Measurements from ENCODE around the gene VPS8.

DNA sequence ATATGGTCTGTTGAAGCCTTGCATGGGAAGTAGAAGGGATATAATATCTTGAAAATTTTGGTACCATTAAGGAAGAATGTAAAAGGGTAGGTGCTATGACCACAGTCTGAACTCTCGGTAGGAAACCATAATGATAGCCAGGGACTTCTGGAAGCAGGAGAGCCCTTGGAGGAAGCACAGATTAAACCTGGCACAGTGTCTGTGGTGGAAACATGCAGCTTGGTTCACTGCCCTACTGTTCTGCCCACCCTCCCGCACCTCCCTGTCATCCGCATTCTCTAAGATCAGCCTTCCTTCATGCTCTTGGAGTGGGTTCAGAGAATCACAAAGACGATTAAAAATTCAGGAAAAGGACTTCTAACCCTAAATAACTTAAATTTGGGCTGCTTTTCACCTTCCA, 20.9 kb downstream of the VPS8 start:
- no peak for TF ChIP-seq SPI1 (IDR thresholded peaks at IDR 0.05; ENCODE audit: borderline replicate concordance, low read depth)
- no peak for TF ChIP-seq GABPA (IDR thresholded peaks at IDR 0.05; ENCODE audit: low read depth)
- TF ChIP-seq, protein P1, sequence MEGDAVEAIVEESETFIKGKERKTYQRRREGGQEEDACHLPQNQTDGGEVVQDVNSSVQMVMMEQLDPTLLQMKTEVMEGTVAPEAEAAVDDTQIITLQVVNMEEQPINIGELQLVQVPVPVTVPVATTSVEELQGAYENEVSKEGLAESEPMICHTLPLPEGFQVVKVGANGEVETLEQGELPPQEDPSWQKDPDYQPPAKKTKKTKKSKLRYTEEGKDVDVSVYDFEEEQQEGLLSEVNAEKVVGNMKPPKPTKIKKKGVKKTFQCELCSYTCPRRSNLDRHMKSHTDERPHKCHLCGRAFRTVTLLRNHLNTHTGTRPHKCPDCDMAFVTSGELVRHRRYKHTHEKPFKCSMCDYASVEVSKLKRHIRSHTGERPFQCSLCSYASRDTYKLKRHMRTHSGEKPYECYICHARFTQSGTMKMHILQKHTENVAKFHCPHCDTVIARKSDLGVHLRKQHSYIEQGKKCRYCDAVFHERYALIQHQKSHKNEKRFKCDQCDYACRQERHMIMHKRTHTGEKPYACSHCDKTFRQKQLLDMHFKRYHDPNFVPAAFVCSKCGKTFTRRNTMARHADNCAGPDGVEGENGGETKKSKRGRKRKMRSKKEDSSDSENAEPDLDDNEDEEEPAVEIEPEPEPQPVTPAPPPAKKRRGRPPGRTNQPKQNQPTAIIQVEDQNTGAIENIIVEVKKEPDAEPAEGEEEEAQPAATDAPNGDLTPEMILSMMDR (IDR thresholded peaks at IDR 0.05; ENCODE audit: insufficient read depth, low read length) = no peak
